ENCODE results near the gene AADAC. TPM values are rescaled to one million over a fixed set of nuclear protein-coding genes. Genes with fewer than 3 reads are reported as not detected.
"Not testable (repeated sequence)": the region's sequence is repeated elsewhere in the genome, so short reads cannot be mapped to it uniquely, and the experiment has no call there.

The AADAC gene
- total RNA-seq, 2 experiments from 2014 or later = not detected

- Mint-ChIP-seq H3K36me3 (no peaks in the 10 kb centered on the region), H3K9me3 (no peaks in the 10 kb centered on the region), H3K4me3 (no peak overlapping the region), H3K4me1 (no peaks in the 10 kb centered on the region), H3K27me3 (no peaks in the 10 kb centered on the region), H3K27ac (no peak overlapping the region)
- DNase-seq = no peak
Measured at GRCh38 chr3:151859905-151860304, 46.0 kb downstream of the AADAC start.

DNA sequence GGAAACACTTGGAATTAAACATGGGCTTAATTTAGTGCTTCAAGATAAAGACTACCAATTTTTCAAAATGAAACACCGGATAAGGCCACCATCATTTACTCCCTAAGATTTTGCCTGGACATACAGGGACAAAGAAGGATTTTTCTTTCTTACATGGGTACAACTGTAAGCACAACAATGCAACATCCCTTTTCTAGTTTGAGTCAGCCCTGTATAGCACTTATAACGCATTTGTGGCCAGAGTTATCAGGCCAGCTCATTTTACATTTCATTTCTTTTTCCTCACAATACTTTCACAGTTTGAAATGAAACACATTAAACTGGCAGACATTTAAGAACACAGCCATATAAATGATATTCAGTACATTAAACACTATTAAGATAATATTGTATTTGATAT is 49.7 kb downstream of the AADAC start:
- Mint-ChIP-seq H3K4me3 (no peak overlapping the region), H3K9me3 (no peaks in the 10 kb centered on the region), H3K4me1 (no peaks in the 10 kb centered on the region), H3K27me3 (no peaks in the 10 kb centered on the region), H3K36me3 (no peaks in the 10 kb centered on the region), H3K27ac (no peak overlapping the region)
- no peak for DNase-seq

- no peak overlapping the region for H3K4me3 Mint-ChIP-seq
- H3K27me3 Mint-ChIP-seq = no peaks in the 10 kb centered on the region
- DNase-seq = no peak
- H3K27ac Mint-ChIP-seq = no peak overlapping the region
- H3K36me3 Mint-ChIP-seq = no peaks in the 10 kb centered on the region
- no peaks in the 10 kb centered on the region for H3K4me1 Mint-ChIP-seq
- H3K9me3 Mint-ChIP-seq = no peaks in the 10 kb centered on the region
Measured at GRCh38 chr3:151864423-151865101, 50.6 kb downstream of the AADAC start.

GRCh38 chr3:151866711-151867410 is 52.9 kb downstream of the AADAC start:
- H3K4me1 Mint-ChIP-seq = peaks cover 6% of the 10 kb centered on the region
- no peaks in the 10 kb centered on the region for H3K9me3 Mint-ChIP-seq
- H3K4me3 Mint-ChIP-seq = no peak overlapping the region
- no peaks in the 10 kb centered on the region for H3K36me3 Mint-ChIP-seq
- no peaks in the 10 kb centered on the region for H3K27me3 Mint-ChIP-seq
- DNase-seq = no peak
- no peak overlapping the region for H3K27ac Mint-ChIP-seq

- Mint-ChIP-seq H3K27me3 (no peaks in the 10 kb centered on the region), H3K4me3 (no peak overlapping the region), H3K4me1 (peaks cover 10% of the 10 kb centered on the region), H3K36me3 (no peaks in the 10 kb centered on the region), H3K27ac (no peak overlapping the region), H3K9me3 (no peaks in the 10 kb centered on the region)
- DNase-seq = no peak
Measured at GRCh38 chr3:151867666-151868065, 53.8 kb downstream of the AADAC start.

GRCh38 chr3:151869181-151869580 is 55.3 kb downstream of the AADAC start:
- DNase-seq = no peak
- no peak overlapping the region for H3K4me3 Mint-ChIP-seq
- no peaks in the 10 kb centered on the region for H3K27me3 Mint-ChIP-seq
- H3K4me1 Mint-ChIP-seq = peaks cover 10% of the 10 kb centered on the region
- no peaks in the 10 kb centered on the region for H3K36me3 Mint-ChIP-seq
- H3K9me3 Mint-ChIP-seq = no peaks in the 10 kb centered on the region
- no peak overlapping the region for H3K27ac Mint-ChIP-seq

GRCh38 chr3:151871639-151872468 is 57.9 kb downstream of the AADAC start:
- Mint-ChIP-seq H3K9me3 (no peaks in the 10 kb centered on the region), H3K27me3 (peaks cover 5% of the 10 kb centered on the region), H3K4me3 (no peak overlapping the region), H3K27ac (peak overlapping the region; percentile 52), H3K4me1 (peaks cover 15% of the 10 kb centered on the region), H3K36me3 (peaks cover 2% of the 10 kb centered on the region)
- no peak for DNase-seq

- Mint-ChIP-seq H3K27me3 (peaks cover 5% of the 10 kb centered on the region), H3K9me3 (no peaks in the 10 kb centered on the region), H3K36me3 (peaks cover 2% of the 10 kb centered on the region), H3K4me3 (no peak within 1 kb of the TSS), H3K4me1 (peaks cover 15% of the 10 kb centered on the region), H3K27ac (no peak within 1 kb of the TSS)
- no peak for DNase-seq
Measured at GRCh38 chr3:151873398-151873797, 59.5 kb downstream of the AADAC start, which contains the start of gene SUCNR1. TSS of gene SUCNR1 (plus strand) at chr3:151873643. CDS start at chr3:151879893, 6,250 bp downstream.

- H3K4me1 Mint-ChIP-seq = peaks cover 15% of the 10 kb centered on the region
- not testable (repeated sequence) for H3K36me3 Mint-ChIP-seq
Measured at GRCh38 chr3:151874079-151874478, 60.2 kb downstream of the AADAC start.

GRCh38 chr3:151875759-151876158 is 61.8 kb downstream of the AADAC start:
- no peak for DNase-seq
- H3K36me3 Mint-ChIP-seq = peaks cover 2% of the 10 kb centered on the region
- H3K27ac Mint-ChIP-seq = no peak overlapping the region
- H3K4me3 Mint-ChIP-seq = no peak overlapping the region
- H3K9me3 Mint-ChIP-seq = no peaks in the 10 kb centered on the region
- peaks cover 5% of the 10 kb centered on the region for H3K27me3 Mint-ChIP-seq
- peaks cover 20% of the 10 kb centered on the region for H3K4me1 Mint-ChIP-seq

More at GRCh38 chr3:151874079-151874478, 60.2 kb downstream of the AADAC start:
- H3K27me3 Mint-ChIP-seq, H3K27ac Mint-ChIP-seq, H3K9me3 Mint-ChIP-seq, H3K4me3 Mint-ChIP-seq, DNase-seq: not testable (repeated sequence)

- Mint-ChIP-seq H3K4me3 (no peak overlapping the region), H3K9me3 (no peaks in the 10 kb centered on the region), H3K36me3 (peaks cover 2% of the 10 kb centered on the region), H3K4me1 (peaks cover 10% of the 10 kb centered on the region), H3K27ac (no peak overlapping the region), H3K27me3 (peaks cover 5% of the 10 kb centered on the region)
- no peak for DNase-seq
Measured at GRCh38 chr3:151877269-151877668, 63.4 kb downstream of the AADAC start.

Other genes with a start within 250 kb of the AADAC start
- not detected for gene AADACL2, start 80.2 kb upstream of the AADAC start, total RNA-seq
- under 1 TPM in 1 of 2 experiments, not detected in 1; 0.04 TPM for gene SUCNR1, start 59.5 kb downstream of the AADAC start, total RNA-seq